Spleen (tissue), 7 donors: ENCODE results near the gene PLEKHJ1.

ENCODE experiments used
- CTCF ChIP-seq, 11 experiments: fragments of 200-600 bp in 7 of 11; fragments of 450-650 bp in 4 of 11; sonication (generic) in 4 of 11; IDR thresholded peaks in 8 of 11; conservative IDR thresholded peaks in 3 of 11; 1 replicate in 7 of 11; 2 replicates in 4 of 11; pipeline versions ENCODE4 v1.4.0 to v1.8.0; 2016 to 2021; ENCODE audit warnings: antibody characterized with exemption in 11 of 11, inconsistent platforms in 4 of 11, mild to moderate bottlenecking in 1 of 11
- POLR2A ChIP-seq, 3 donors: fragments of 450-650 bp; IDR thresholded peaks; one replicate each; pipeline ENCODE4 v1.5.1; 2017; ENCODE audit warnings: antibody characterized with exemption in 3 of 3, mild to moderate bottlenecking in 1 of 3
- POLR2AphosphoS5 ChIP-seq, 3 donors: sonication (generic); formaldehyde crosslinking; IDR thresholded peaks; one replicate each; pipeline ENCODE4 v1.5.1; 2017; ENCODE audit warnings: antibody characterized with exemption in 3 of 3
- donor health status: DM: no; HTN: no; CAD: no; lungs with moderate emphysema.
- donor health status: DM: no; HTN: no; CAD: no.
- donor health status: DM: no; HTN: no; CAD: no.

- TF ChIP-seq CTCF (IDR thresholded peaks at IDR 0.05 in 8 of 11, conservative IDR thresholded peaks at IDR 0.05 in 3 of 11) (no peak), POLR2AphosphoS5 (IDR thresholded peaks at IDR 0.05) (peak in 2 of 3 donors; percentile 10 to 40), POLR2A (IDR thresholded peaks at IDR 0.05) (no peak)
Observed at GRCh38 chr19:2221250-2221831, 14.8 kb downstream of the PLEKHJ1 start.
